ENCODE results near the gene OR7A5.
"Not testable (repeated sequence)": the region's sequence is repeated elsewhere in the genome, so short reads cannot be mapped to it uniquely, and the experiment has no call there.

DNA sequence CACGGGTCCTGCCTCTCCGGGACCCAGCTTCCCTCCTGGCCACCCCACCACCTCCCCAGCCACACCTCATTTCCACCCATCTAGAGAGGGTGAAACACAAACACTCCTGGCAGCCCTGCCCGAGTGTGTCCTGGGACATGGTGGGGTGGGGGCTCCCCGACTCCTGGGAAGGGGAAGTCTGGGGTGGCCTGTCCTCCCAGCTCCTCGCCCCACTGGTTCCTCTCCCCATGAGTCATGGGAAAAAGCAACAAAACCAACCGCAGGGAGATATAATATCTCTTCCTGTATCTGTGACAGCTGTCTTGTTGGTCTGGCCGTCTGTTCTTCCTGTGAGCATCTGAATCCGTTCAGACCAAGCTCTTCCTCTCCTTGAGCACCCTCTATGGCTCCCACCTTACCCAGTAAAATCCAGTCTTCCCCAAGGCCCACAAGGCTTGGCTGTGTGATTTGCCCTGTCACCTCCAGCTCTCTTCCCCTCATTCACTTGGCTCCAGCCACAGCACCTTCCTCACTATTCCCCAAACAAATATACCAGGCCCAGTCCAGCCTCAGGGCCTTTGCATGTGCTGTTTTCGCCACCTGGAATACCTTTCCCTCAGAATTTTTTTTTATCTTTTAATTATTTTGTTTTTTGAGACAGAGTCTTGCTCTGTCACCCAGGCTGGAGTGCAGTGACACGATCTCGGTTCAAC, 49.7 kb downstream of the OR7A5 start:
- not testable (repeated sequence) for TF ChIP-seq GABPA (IDR thresholded peaks at IDR 0.05 in 1 of 2, conservative IDR thresholded peaks at IDR 0.05 in 1 of 2); CTCF (IDR thresholded peaks at IDR 0.05; ENCODE audit: low read depth, low read length, missing input control); REST (IDR thresholded peaks at IDR 0.05); YY1 (IDR thresholded peaks at IDR 0.05)
